ENCODE measurements around the gene SEC62. TPM values are rescaled to one million over a fixed set of nuclear protein-coding genes. Genes with fewer than 3 reads are reported as not detected.

The SEC62 gene
- total and polyA plus RNA-seq, 9 of the 15 experiments (the other 6 are each of a cell fraction or from before 2014, with no cell fraction given) = 34.5 to 152 (median 51.8) TPM

DNA sequence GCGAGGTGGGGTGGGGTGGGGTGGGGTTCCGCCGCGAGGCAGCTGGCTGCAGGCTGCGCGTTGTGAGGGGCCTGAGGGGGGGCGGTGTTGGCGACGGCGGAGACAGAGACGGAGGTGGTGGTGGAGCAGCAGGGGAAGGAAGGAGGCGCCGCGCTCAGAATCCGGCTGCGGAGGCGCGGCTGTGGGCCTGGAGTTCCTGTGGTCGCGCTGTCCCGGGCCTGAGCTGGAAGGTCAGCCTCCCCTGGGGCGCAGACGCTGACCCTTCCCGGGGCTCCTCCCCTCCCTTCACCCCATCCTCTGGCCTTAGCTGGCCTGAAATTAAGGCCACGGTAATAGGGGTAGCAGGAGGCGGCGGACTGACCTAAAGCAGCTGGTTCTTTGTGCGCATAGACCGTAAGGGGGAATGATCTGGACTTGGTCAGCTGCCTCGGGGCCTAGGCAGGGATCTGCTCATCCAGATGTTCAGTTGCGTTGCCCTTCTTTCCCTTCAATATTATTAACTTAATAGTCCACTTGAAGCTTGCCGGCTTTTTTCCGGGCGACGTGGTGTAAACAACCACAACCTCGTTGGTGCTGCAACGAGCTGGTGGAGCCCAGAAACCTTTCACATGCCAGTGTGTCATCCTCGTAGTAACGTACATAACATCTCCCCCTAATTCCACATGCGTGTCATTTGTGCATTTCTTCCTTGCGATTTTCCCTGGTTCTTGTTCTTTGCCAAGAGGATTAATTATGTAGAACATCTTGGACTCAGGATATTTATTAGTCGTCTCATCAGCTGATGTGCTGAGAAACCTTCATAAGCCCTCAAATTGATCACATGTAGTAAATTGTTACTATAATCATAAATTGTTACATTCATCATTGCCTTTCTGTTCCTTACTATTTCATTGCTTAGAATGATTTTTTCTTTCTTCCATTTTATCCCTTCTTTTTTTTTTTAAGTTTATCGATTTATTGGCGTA, 626 bp downstream of the SEC62 start (continued):
- TF ChIP-seq, protein P1, sequence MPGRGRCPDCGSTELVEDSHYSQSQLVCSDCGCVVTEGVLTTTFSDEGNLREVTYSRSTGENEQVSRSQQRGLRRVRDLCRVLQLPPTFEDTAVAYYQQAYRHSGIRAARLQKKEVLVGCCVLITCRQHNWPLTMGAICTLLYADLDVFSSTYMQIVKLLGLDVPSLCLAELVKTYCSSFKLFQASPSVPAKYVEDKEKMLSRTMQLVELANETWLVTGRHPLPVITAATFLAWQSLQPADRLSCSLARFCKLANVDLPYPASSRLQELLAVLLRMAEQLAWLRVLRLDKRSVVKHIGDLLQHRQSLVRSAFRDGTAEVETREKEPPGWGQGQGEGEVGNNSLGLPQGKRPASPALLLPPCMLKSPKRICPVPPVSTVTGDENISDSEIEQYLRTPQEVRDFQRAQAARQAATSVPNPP (IDR thresholded peaks at IDR 0.05; ENCODE audit: borderline replicate concordance, insufficient read depth, insufficient read length) = no peak
- TF ChIP-seq ZBED1 (IDR thresholded peaks at IDR 0.05) = no peak
- no peak for TF ChIP-seq ZNF507 (tag; conservative IDR thresholded peaks at IDR 0.05)
- TF ChIP-seq ELF1 (tag; IDR thresholded peaks at IDR 0.05) = no peak; the same call in 1 of the 2 replicates
- TF ChIP-seq RUNX1 (IDR thresholded peaks at IDR 0.05; ENCODE audit: low read depth) = no peak
- TF ChIP-seq CBX1 (IDR thresholded peaks at IDR 0.05; ENCODE audit: low read depth) = no peak
- no peak for TF ChIP-seq RNF219 (CRISPR knock-in tag; IDR thresholded peaks at IDR 0.05)
- no peak for TF ChIP-seq SMAD3 (CRISPR knock-in tag; conservative IDR thresholded peaks at IDR 0.05)
- no peak for TF ChIP-seq MECOM (CRISPR knock-in tag; IDR thresholded peaks at IDR 0.05)
- TF ChIP-seq RBM14 (IDR thresholded peaks at IDR 0.05; ENCODE audit: borderline replicate concordance, insufficient read depth, low read depth, low read length) = no peak
- TF ChIP-seq PTRF (tag; IDR thresholded peaks at IDR 0.05) = no peak
- TF ChIP-seq ZKSCAN1 (IDR thresholded peaks at IDR 0.05; ENCODE audit: low read depth, low read length) = peak; percentile 1; the same call in 1 of the 2 replicates
- TF ChIP-seq ZNF263 (CRISPR knock-in tag; IDR thresholded peaks at IDR 0.05; ENCODE audit: borderline replicate concordance) = no peak
- TF ChIP-seq, protein P2, sequence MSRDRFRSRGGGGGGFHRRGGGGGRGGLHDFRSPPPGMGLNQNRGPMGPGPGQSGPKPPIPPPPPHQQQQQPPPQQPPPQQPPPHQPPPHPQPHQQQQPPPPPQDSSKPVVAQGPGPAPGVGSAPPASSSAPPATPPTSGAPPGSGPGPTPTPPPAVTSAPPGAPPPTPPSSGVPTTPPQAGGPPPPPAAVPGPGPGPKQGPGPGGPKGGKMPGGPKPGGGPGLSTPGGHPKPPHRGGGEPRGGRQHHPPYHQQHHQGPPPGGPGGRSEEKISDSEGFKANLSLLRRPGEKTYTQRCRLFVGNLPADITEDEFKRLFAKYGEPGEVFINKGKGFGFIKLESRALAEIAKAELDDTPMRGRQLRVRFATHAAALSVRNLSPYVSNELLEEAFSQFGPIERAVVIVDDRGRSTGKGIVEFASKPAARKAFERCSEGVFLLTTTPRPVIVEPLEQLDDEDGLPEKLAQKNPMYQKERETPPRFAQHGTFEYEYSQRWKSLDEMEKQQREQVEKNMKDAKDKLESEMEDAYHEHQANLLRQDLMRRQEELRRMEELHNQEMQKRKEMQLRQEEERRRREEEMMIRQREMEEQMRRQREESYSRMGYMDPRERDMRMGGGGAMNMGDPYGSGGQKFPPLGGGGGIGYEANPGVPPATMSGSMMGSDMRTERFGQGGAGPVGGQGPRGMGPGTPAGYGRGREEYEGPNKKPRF (IDR thresholded peaks at IDR 0.05; ENCODE audit: low read depth, low read length) = no peak
- TF ChIP-seq GTF2E2 (tag; IDR thresholded peaks at IDR 0.05) = peak; percentile 52; the same call in 1 of the 2 replicates
- TF ChIP-seq SAP30 (IDR thresholded peaks at IDR 0.05; ENCODE audit: borderline replicate concordance, insufficient read depth, low read depth, low read length, poor library complexity, severe bottlenecking) = no peak
- TF ChIP-seq HDAC3 (IDR thresholded peaks at IDR 0.05; ENCODE audit: borderline replicate concordance, partially characterized antibody) = no peak
- TF ChIP-seq, protein P3, sequence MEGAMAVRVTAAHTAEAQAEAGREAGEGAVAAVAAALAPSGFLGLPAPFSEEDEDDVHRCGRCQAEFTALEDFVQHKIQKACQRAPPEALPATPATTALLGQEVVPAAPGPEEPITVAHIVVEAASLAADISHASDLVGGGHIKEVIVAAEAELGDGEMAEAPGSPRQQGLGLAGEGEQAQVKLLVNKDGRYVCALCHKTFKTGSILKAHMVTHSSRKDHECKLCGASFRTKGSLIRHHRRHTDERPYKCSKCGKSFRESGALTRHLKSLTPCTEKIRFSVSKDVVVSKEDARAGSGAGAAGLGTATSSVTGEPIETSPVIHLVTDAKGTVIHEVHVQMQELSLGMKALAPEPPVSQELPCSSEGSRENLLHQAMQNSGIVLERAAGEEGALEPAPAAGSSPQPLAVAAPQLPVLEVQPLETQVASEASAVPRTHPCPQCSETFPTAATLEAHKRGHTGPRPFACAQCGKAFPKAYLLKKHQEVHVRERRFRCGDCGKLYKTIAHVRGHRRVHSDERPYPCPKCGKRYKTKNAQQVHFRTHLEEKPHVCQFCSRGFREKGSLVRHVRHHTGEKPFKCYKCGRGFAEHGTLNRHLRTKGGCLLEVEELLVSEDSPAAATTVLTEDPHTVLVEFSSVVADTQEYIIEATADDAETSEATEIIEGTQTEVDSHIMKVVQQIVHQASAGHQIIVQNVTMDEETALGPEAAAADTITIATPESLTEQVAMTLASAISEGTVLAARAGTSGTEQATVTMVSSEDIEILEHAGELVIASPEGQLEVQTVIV (CRISPR knock-in tag; IDR thresholded peaks at IDR 0.05; ENCODE audit: borderline replicate concordance) = no peak
- TF ChIP-seq SMAD4 (CRISPR knock-in tag; conservative IDR thresholded peaks at IDR 0.05) = no peak
